DND-41 (cell line): ENCODE data around the gene CHD1L.

Experiments
- EZH2 ChIP-seq: IDR thresholded peaks from 3 replicates; pipeline ENCODE4 v1.6.1; 2012; ENCODE audit warnings: borderline replicate concordance, low read depth, mild to moderate bottlenecking, moderate library complexity, low read length, inconsistent platforms; ENCODE audit not compliant: severe bottlenecking
- TF ChIP-seq, protein P1 (sequence below): IDR thresholded peaks from 2 replicates; pipeline ENCODE4 v1.5.1; 2012; ENCODE audit warnings: borderline replicate concordance, low read length, moderate library complexity, mild to moderate bottlenecking; ENCODE audit not compliant: poor library complexity, severe bottlenecking; ENCODE audit errors: extremely low read depth

GRCh38 chr1:147213271-147213670 is 29.2 kb upstream of the CHD1L start:
- TF ChIP-seq, protein P1, sequence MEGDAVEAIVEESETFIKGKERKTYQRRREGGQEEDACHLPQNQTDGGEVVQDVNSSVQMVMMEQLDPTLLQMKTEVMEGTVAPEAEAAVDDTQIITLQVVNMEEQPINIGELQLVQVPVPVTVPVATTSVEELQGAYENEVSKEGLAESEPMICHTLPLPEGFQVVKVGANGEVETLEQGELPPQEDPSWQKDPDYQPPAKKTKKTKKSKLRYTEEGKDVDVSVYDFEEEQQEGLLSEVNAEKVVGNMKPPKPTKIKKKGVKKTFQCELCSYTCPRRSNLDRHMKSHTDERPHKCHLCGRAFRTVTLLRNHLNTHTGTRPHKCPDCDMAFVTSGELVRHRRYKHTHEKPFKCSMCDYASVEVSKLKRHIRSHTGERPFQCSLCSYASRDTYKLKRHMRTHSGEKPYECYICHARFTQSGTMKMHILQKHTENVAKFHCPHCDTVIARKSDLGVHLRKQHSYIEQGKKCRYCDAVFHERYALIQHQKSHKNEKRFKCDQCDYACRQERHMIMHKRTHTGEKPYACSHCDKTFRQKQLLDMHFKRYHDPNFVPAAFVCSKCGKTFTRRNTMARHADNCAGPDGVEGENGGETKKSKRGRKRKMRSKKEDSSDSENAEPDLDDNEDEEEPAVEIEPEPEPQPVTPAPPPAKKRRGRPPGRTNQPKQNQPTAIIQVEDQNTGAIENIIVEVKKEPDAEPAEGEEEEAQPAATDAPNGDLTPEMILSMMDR = no peak
- TF ChIP-seq EZH2 = no peak
